Measurements from ENCODE around the gene METAP1.
"Not testable (repeated sequence)": the region's sequence is repeated elsewhere in the genome, so short reads cannot be mapped to it uniquely, and the experiment has no call there.

The METAP1 gene

GRCh38 chr4:99088481-99089365 is 93.2 kb downstream of the METAP1 start, which contains the start of gene ADH5:
ADH5 (minus strand) TSS chr4:99088788; CDS start chr4:99088700, 88 bp downstream.
- H3K9me3 ChIP-seq = no peaks in the 10 kb centered on the region
- peaks cover 0 to 61% (median 14%) of the 10 kb centered on the region in 4 donors for H3K4me1 ChIP-seq
- H3K4me3 ChIP-seq = peak within 1 kb of the TSS; percentile 82 to 86
- peak within 1 kb of the TSS; percentile 95 to 98 for H3K27ac ChIP-seq
- intact Hi-C loops (cut with DNase I; ENCODE audit: low total_unique reads) = loop anchor here (10.0 kb wide), 1 partner anchor 164 kb away; the partner anchor contains the start of gene EIF4E
- peak; percentile 90 to 94 for DNase-seq
- TF ChIP-seq, protein P1, sequence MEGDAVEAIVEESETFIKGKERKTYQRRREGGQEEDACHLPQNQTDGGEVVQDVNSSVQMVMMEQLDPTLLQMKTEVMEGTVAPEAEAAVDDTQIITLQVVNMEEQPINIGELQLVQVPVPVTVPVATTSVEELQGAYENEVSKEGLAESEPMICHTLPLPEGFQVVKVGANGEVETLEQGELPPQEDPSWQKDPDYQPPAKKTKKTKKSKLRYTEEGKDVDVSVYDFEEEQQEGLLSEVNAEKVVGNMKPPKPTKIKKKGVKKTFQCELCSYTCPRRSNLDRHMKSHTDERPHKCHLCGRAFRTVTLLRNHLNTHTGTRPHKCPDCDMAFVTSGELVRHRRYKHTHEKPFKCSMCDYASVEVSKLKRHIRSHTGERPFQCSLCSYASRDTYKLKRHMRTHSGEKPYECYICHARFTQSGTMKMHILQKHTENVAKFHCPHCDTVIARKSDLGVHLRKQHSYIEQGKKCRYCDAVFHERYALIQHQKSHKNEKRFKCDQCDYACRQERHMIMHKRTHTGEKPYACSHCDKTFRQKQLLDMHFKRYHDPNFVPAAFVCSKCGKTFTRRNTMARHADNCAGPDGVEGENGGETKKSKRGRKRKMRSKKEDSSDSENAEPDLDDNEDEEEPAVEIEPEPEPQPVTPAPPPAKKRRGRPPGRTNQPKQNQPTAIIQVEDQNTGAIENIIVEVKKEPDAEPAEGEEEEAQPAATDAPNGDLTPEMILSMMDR (IDR thresholded peaks at IDR 0.05) = no peak
- no peaks in the 10 kb centered on the region for H3K27me3 ChIP-seq
- peaks cover 18 to 21% (median 19%) of the 10 kb centered on the region in 3 donors for H3K36me3 ChIP-seq

GRCh38 chr4:99090481-99091215 is 95.1 kb downstream of the METAP1 start:
- H3K4me3 ChIP-seq = peak overlapping the region; percentile 82 to 86

DNA sequence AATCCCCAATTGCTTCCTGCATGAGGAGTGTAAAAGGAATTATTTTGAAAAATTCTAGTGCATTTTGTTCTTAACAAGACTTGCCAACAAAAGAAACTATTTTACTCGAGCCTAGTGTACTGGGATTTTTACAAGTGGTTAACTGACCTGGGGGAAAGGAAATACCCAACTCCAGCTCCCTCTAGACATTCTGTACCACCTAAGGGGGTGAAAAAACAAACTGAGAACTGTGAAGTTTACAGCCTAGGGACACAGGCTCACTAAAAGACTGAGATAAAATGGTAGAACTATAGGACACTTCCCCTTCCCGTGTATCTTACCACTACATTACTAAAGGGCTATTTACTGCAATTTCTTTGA is 95.7 kb downstream of the METAP1 start:
- DNase-seq = no peak
- Histone ChIP-seq H3K4me3 (peak overlapping the region; percentile 82 to 86), H3K4me1 (peaks cover 0 to 38% (median 7%) of the 10 kb centered on the region in 4 donors), H3K9me3 (no peaks in the 10 kb centered on the region), H3K27ac (peak overlapping the region; percentile 95 to 98), H3K36me3 (no peaks in the 10 kb centered on the region), H3K27me3 (no peaks in the 10 kb centered on the region)
- intact Hi-C loops (cut with DNase I; ENCODE audit: low total_unique reads) = no loop called here
- TF ChIP-seq, protein P1 (IDR thresholded peaks at IDR 0.05) = no peak

More at GRCh38 chr4:99090481-99091215, 95.1 kb downstream of the METAP1 start:
- peak overlapping the region; percentile 95 to 98 for H3K27ac ChIP-seq
- no peaks in the 10 kb centered on the region for H3K27me3 ChIP-seq
- H3K4me1 ChIP-seq = peaks cover 0 to 42% (median 9%) of the 10 kb centered on the region in 4 donors
- peaks cover 0 to 1% (median under 1%) of the 10 kb centered on the region in 3 donors for H3K36me3 ChIP-seq
- TF ChIP-seq, protein P1 (IDR thresholded peaks at IDR 0.05) = no peak
- H3K9me3 ChIP-seq = no peaks in the 10 kb centered on the region
- intact Hi-C loops (cut with DNase I; ENCODE audit: low total_unique reads) = no loop called here
- no peak for DNase-seq

GRCh38 chr4:99091841-99092240 is 96.3 kb downstream of the METAP1 start:
- H3K36me3 ChIP-seq; H3K9me3 ChIP-seq; DNase-seq; intact Hi-C loops (cut with DNase I; ENCODE audit: low total_unique reads); H3K27me3 ChIP-seq; H3K27ac ChIP-seq; H3K4me3 ChIP-seq: not testable (repeated sequence)
- H3K4me1 ChIP-seq = peaks cover 0 to 31% (median 2%) of the 10 kb centered on the region in 4 donors

GRCh38 chr4:99099311-99099710 is 103.8 kb downstream of the METAP1 start:
- Histone ChIP-seq H3K4me3 (no peak overlapping the region), H3K27me3 (no peaks in the 10 kb centered on the region), H3K27ac (no peak overlapping the region), H3K4me1 (no peaks in the 10 kb centered on the region), H3K9me3 (no peaks in the 10 kb centered on the region), H3K36me3 (peaks cover 0 to 6% (median 0%) of the 10 kb centered on the region in 3 donors)
- TF ChIP-seq, protein P1 (IDR thresholded peaks at IDR 0.05) = no peak
- no peak for DNase-seq
- intact Hi-C loops (cut with DNase I; ENCODE audit: low total_unique reads) = no loop called here

- H3K27me3 ChIP-seq; H3K4me1 ChIP-seq; intact Hi-C loops (cut with DNase I; ENCODE audit: low total_unique reads); DNase-seq; H3K27ac ChIP-seq; H3K4me3 ChIP-seq; H3K36me3 ChIP-seq; H3K9me3 ChIP-seq: not testable (repeated sequence)
Observed at GRCh38 chr4:99099814-99100213, 104.3 kb downstream of the METAP1 start.

All from tibial artery (tissue), 4 donors.